GM18858 (cell line): Measurements from ENCODE around the gene PMPCA.
"Not testable (repeated sequence)": the region's sequence is repeated elsewhere in the genome, so short reads cannot be mapped to it uniquely, and the experiment has no call there.

Source experiments
- ATAC-seq: cut with Tn5 transposase; IDR thresholded peaks from one replicate; pipeline ENCODE4 v1.9.1; 2021; ENCODE audit not compliant: unreplicated experiment

Gene PMPCA

DNA sequence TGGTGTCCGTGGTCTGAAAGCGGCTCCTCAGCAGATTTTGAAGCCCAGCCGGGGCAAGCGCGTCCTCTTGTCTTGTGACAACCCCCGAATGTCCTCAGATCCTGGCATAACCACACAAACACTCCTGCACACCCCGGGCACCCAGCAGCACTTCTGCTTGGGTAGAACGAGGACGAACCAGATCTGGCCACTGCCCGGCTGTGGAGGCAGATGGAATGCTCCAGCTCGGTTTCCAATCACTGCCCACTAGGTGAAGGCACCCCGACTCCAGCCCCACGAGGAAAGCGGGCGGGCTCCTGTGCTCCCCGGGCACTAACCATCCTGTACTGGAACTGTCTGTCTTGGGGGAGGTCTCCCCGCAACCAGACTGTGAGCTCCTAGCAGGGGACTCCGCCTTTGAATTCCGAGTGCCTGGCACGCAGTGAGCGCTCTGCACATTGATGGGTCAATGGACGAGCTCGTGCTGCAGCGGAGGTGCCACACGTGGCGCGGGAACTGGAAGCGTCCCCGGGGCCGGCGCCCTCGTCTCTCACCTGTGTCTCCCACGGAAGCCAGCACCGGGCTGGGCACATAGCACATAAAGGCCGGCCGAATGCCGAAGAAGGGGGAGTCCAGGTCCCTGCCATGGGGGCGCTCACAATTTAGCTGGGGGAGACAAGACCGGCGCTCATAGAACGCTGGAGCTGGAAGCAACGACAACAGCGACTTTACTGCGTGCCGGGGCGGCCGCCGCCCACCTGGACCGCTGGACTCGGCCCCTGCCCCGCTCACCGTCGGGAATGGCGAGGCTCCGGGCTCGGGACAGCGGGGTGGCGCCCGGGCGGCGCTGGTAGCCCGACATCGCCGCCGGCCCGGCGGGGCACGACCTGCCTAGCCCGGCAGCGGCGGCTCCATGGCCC, 652 bp upstream of the PMPCA start:
- ATAC-seq: peak; percentile 2

DNA sequence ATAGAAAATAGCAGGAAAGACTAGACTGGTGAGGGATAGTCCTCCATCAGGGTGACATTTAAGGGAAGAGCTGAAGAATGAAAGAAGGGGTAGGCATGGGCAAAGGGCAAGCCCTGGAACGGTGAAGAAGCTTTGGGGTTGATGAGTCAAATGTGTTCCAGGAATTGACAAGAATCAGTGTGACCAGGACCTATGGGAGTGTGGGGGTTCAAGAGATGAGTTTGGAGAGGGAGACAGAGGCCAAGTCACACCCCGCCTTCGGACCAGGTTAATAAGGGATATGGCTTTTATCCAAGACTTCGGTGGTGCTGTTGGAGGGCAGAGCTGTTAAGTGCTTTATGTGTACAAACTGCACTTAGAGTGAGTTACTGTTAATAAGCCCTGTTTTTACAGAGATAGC, 920 bp downstream of the PMPCA start:
- no peak for ATAC-seq

DNA sequence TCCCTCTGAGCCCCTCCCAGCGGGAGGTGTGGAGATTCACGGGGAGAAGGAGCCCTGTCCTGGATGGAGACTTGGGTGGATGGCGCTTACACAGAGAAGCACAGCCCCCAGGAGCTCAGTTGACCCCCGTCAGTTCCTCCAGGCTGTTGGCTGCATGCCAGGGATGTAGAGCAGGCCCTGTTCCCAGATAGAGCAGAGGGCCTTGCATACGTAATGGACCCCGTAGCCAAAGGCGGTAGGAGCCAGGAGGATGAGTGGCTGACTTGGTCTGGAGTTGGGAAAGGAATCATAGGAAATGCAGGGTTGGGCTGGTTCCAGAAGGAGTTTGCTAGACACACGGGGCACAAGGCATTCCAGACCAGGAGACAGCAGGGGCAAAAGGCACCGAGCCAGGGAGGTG, 2.5 kb downstream of the PMPCA start:
- ATAC-seq: no peak

DNA sequence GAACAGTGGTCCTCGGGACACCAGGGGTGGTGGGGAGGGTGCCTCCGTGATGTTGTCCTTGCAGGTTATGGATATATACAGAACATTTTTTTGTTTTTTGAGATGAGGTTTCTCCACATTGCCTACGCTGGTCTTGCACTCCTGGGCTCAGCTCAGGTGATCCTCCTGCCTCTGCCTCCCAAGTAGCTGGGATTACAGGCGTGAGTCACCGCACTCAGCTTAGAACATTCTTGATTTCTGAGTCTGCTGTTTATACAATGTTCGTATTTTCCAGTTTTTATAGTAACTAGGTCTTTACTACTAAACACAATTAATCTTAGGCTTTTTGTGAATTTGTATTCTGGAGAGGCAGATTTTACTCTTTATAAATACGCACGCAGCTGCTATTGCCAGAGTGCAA, 6.0 kb downstream of the PMPCA start:
- no peak for ATAC-seq

DNA sequence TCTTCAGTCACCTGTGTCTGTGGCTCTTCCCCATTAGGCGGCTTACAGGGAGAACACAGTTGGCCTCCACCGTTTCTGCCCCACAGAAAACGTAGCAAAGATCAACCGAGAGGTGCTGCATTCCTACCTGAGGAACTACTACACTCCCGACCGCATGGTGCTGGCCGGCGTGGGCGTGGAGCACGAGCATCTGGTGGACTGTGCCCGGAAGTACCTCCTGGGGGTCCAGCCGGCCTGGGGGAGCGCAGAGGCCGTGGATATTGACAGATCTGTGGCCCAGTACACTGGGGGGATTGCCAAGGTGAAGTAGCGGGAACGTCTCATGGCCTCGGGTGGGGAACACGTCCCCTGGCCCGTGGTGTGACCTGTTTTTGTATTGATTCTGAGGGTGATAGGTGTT, 6.5 kb downstream of the PMPCA start:
- no peak for ATAC-seq

DNA sequence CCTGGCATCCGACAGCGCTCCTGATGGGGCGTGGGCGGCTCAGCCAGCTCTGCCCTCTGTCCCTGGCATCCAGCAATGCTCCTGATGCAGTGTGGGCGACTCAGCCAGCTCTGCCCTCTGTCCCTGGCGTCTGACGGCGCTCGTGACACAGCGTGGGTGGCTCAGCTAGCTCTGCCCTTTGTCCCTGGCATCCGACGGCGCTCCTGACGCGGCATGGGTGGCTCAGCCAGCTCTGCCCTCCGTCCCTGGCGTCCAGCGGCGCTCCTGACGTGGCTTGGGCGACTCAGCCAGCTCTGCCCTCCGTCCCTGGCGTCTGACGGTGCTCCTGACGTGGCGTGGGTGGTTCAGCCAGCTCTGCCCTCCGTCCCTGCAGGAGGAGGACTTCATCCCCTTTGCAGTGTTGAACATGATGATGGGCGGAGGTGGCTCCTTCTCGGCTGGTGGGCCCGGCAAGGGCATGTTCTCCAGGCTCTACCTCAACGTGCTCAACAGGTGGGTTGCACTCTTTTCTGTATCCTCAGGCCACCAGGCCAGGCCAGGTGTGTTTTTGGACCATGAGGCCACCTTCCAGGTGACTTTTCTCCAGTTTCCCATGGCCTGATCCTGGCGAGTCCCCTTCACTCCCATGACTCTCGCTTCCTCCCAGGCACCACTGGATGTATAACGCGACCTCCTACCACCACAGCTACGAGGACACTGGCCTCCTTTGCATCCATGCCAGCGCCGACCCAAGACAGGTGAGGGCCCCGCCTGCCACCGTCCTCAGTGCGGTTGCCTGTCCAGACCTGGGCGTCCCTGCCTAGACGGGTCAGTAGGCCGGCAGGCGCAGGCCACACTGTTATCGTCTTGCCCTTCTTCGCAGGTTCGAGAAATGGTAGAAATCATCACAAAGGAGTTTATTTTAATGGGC, 8.0 kb downstream of the PMPCA start:
- ATAC-seq: no peak

DNA sequence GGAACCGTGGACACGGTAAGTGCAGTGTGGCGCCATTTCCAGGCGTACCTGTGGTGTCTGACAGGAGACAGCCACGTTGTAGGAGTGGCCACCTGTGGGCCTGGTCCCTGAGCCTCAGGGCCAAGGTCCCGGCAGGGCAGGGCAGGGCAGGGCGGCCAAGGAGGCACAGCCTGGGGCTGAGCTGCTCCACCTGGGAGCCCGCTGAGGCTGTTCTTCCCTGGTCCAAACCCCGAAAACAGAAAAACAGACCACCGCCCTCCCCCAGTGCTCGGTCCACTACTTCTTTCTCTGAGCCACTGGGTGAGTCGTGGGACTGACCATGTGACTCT, 8.6 kb downstream of the PMPCA start:
- no peak for ATAC-seq

DNA sequence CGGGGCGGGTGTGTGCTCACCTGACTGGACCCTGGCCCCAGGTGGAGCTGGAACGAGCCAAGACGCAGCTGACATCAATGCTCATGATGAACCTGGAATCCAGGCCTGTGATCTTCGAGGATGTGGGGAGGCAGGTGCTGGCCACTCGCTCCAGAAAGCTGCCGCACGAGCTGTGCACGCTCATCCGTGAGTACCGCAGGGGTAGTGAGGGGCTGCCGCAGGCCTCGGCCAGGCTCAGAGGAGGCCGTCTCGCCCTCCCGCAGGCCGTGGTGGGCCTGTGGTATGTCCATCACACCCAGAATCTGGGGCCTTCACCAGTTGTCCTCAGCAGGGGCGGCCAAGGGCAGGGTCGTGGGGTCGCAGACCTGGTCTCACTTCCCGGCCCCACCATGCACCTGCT, 11.3 kb downstream of the PMPCA start:
- ATAC-seq: no peak

DNA sequence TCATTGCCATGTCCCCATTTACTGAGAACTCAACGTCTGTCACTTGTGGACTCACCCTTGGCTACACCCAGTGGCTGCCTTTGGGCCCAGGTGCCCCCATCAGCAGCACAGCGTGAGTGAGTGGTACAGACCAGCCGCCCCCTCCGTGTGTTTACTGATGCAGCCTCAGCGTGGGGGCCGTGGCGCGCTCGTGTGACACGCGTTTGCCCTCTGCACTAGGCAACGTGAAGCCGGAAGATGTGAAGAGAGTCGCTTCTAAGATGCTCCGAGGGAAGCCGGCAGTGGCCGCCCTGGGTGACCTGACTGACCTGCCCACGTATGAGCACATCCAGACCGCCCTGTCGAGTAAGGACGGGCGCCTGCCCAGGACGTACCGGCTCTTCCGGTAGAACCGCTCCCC, 12.4 kb downstream of the PMPCA start:
- no peak for ATAC-seq

DNA sequence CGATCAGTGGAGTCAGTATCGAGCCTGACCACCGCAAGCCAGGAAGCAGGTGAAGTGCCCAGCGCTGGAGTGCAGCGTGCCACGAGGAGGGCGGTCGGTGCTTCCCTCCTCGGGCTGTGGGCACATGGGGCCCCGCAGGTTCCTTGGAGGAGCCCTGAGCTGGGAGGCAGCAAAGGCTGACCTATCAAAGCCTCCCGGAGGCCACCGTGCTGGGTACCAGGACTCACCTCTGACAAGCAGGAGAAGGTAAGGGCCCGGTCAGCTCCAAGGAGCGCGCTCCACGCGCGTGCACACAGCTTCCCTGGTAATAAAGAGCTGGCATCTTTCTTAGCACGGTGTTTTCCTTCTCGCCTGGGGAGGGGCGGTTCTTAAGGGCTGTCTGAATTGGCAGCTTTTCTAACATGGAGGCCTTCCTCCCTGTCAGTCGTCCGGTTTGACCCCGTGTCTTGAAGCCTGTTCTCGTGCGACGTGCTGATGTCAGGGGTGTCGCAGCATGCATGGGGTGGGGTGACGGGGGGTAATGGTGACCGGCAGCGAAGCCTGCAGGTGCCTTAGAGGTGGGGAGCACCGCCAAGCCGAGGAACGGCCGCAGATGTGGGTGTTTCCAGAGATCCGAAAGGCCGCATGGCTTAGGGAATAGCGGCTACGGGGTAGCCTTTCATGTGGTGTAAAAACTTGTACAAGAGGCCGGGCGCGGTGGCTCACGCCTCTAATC, 13.1 kb downstream of the PMPCA start:
- ATAC-seq: no peak

DNA sequence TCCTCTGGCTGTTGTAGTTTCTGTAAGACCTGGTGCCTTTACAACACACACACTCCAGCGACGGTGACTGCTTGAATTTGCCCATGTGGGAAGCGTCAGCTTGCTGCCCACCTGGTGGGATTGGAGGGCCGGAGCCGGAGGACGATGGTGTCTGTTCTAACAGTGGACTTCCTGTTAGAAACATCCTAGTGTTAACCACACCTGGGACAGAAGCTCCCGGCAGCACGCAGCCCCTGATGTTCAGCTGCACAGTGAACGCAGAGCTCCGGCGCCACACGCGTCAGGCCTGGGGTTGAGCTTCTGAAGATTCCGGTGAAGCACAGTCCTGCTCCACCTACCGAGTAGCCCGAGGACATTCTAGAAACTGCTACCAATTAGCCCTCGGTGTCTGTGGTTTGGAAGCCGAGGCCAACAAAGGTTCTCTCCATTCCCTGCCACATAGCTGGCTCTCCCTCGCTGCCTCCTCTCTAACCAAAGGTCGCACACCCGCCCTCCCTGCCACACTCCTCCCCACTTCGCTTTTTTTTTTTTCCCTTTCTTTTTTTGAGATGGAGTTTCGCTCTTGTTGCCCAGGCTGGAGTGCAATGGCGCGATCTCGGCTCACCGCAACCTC, 14.4 kb downstream of the PMPCA start:
- ATAC-seq: no peak

DNA sequence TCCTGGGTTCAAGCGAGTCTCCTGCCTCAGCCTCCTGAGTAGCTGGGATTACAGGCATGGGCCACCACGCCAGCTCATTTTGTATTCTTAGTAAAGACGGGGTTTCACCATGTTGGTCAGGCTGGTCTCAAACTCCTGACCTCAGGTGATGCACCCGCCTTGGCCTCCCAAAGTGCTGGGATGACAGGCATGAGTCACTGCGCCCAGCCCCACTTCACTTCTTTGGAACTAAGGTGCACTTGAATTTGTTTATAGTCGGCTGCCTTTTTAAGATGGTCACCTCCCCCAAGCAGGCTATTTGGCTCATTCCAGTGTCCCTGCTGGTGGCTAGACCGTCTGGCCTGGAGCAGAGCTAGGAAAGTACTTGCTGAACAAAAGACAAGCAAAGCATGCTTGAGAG, 14.9 kb downstream of the PMPCA start:
- ATAC-seq: not testable (repeated sequence)

DNA sequence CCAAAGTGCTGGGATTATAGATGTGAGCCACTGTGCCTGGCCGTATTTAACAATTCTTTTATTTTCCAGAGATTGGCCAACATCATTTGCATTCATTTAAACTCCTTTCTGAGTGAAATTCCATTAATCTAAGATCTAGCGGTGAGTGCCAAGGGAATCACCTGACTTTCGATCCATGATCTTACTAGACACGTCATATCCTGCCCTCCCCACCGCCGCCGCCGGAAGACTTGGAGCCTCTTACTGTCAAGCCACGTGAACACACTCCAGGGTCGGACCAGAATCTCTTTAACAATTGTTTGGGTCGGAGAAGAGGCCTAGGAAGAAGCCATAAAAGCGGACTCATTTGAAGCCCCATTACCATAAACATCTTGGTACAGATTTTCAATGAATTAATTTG, 16.3 kb downstream of the PMPCA start:
- ATAC-seq: no peak

DNA sequence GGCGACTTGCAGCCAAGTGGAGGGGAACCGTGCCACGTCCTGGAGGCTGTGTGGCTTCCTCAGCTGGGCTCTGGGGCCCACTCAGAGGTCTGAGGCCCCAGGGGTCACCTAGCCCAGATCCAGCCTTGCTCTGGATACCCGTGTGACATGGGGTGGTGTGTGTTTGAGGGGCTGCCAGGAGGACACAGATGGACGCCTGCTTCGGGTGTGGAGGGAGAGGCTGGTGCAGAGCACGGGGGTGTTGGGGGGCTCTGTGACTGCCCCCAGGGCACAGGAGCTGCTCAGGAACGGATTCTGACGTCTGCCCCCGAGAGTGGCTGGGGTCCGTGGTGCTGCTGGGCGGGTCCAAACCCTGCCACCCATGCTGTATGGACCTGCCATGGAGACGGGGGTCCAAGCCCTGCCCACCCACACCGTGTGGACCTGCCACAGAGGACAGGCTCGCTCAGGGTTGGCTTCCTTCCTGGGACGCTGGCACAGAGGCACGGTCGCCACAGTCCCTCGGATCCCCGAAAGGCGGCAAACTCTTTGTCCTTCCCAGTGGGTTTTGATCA, 18.7 kb downstream of the PMPCA start:
- no peak for ATAC-seq

DNA sequence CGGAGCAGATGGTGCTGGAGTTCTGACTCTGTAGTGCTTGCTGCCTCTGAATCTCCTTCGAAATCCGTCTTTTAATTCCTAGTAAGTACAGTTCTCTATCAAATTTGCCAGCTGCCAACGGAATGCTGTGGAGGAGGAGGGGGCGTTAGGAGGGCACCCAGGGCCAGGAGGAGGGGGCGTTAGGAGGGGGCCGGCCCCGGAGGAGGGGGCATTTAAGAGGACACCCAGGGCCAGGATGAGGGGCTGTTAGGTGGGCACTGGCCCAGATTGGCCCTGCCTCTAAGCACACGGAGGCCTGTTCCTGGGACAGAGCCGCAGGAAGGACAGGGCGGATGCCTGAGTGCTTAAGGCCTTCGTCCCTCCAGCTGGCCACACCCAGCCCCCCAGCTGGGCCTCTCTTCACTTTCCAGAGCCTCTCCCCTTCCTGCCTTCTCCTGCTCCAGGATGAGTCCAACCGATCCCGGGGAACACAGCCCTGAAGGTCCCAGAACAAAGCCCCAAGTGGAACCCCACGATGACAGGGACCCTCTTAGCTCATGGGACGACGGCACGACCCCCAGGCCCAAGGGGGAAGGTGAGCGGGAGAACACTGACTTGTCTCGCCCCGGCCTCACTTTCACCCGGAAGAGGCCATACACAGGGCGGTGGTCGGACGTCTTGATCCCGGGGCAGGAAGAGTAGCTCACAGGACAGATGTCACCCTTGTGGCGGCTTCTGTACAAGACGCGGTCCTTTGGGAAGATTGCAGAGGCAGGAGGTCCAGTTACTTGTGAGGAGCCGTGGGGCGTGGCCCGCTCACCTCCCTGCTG, 19.4 kb downstream of the PMPCA start:
- no peak for ATAC-seq

DNA sequence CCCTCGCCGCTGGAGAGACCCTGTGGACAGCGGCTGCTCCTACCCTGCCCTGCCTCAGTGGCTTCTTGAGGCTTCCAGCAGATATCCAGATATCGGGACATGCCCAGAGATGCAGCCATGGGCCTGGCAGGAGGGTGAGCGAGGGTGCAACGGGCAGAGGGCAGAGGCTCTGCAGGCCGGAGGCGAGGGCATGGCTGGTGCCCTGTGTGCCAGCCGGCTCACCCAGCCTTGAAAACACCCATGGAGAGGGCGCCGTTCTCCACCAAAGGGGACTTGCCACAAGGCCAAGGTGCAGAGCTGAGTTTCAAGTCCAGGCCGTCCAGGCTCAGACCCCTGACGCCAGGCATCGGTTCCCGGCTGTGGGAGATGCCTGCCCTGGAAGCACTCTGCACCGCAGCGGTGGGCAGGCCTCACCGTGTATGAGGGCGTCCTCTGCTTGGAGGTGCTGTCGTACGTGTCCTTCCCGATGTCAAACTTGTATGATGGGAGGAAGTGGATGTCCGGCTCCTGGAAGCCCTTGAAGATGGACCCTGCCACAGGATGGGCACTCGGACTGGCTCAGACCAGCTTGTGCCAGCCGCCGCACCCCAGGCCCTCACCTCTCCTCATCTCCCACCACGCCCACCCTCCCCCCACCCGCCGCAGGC, 20.3 kb downstream of the PMPCA start:
- ATAC-seq: no peak

DNA sequence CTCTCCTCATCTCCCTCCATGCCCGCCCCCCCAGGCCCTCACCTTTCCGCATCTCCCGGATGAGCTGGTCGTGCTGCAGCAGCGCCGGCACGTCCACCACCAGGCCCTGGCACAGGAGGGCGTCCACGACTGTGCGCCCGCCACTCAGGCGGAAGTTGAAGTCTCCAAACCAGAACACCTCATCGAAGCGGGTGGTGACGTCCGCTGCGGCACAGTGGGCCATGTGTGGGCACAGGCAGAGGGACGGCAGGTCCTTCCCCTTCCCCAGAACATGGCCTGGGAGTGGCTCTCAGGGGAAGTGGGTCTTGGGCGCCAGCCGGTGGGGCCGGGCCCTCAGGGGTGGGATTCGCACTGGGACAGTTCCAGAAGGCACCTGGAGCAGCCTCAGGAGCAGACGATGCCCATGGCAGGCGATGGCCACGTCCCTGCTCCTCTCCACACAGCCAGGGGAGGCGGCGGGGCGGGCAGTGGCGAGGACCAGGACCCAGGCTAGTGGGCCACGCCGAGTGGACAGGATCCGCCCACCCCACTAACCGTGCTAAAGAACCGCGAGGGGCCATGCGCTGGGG, 21.4 kb downstream of the PMPCA start:
- ATAC-seq: no peak

DNA sequence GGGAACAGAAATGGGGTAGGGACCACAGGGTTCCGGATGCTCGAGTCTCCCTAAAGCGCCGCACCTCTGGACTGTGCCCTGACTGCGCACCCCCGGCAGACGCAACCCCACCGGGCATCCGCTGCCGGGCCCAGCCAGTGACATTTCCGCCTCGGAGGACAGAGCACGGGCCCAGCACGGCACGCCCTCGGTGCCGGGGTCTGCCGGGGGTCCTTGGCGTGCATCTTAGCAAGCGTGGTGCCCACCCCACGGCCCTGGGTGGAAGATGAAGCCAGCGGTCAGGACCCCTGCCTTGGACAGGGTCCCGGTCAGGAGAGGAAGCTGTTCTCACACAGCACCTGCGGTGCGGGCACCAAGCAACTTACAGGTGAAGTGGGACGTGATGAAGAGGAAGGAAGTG, 22.1 kb downstream of the PMPCA start:
- no peak for ATAC-seq

DNA sequence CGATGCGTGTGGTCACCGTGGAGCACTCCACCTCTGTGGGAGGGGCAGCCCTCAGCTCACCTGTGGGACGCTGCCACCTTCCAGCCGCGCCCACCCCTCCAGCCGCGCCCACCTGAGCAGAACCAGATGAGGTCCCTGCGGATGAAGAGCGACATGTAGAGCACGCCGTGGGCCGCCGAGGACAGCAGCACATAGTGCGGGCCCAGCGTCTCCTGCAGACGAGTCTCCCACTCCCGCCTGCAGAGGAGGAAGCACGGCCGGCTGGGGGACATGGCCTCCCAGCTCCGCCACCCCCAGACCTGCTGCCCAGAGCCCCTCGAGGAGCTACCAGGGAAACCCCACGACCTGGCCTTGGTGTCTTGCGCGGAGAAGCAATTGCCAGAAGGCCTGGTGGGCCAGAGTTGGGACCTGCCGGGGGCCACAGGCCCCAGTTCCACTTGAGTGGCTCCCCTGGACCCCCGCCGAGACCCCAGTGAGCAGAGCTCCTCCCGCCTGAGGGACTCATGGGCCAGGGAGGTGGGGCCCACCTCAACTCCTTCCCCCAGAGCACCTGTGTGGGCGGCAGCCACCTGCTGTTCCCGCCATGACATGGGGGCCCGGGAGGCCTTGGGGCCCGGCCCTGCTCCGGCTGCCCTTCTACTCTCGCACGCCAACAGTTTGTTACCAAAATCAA, 22.7 kb downstream of the PMPCA start:
- ATAC-seq: no peak
